Kasumi-1 (cell line): ENCODE results near the gene GJB6.

Experiments
- DNase-seq, 2 experiments: peaks; one replicate each; lab custom pipeline; 2025; lab: John Stamatoyannopoulos, UW

GJB6 gene

DNA sequence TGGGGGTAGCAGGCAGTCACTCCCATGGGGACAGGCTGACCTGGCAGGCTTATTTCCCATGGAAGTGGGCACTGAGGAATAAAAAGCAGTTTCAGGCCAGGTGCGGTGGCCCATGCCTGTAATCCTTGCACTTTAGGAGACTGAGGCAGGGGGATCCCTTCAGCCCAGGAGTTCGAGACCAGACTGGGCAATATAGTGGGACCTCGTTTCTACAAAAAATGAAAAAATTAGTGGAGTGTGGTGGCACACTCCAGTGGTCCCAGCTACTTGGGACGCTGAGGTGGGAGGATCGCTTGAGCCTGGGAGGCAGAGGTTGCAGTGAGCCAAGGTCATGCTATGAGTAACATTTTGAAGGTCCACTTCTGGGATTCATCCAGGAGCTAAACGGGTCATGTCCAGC, 45.3 kb downstream of the GJB6 start:
- DNase-seq, result no peak

DNA sequence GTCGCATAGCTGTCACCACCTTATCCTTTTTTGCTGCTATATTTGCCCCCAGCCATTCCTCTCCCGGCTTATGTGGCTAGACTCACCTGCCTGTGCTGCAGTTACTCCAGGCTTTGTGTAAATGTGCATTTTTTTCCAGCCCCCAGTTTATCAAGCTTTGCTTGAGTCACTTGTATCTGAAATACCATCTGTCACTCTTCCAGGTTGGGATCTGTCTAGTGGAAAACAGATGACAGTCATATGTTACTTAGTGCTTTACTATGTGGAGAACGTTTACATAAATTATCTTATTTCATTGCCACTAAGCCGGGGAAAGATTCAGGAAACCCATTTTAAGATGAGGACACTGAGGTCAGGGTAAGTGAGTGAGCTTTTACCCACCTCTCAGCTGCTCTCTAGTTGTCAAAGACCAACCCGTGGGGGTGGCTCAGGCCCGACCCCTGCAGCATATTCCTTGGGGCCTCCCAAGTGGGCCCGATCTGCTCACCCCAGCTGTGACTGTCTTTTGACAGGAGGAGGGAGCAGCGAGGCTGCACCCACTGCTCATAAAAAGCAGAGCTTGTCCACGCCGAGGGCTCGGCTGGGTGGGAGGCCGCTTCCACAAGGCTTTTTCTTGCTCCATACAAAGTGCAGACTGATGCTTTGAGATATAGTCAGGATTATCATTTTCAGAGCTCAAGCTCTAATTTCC, 46.6 kb downstream of the GJB6 start:
- no peak for DNase-seq

DNA sequence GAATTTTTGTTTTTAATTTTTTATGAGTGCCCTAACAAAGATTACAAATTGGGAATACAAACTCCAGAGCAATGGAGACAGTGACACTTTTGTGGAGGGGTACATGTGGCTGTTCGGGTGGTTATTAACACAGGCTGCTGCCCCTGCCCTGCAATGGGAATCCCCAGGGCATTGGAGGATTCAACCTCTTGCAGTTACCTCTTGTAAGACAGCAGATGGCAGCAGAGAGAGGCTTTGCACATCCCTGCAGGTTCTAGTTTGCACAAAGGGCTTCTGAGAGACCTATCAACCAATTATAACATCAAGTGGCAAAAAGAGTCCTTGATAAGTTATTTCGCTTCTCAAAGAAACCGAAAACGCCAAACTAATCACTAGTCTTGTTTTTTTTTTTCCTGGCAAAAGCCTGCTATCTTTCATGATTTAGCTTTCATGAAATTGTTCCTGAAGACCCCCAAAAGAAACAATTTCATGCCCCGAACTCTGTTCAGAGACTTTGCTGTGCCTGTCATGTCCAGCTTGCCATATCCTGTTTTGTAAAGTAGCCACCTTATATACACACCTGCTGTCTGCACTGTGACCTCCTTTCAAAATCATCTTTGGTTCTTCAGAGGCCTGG, 49.8 kb downstream of the GJB6 start:
- DNase-seq, result peak; percentile 63 to 66

DNA sequence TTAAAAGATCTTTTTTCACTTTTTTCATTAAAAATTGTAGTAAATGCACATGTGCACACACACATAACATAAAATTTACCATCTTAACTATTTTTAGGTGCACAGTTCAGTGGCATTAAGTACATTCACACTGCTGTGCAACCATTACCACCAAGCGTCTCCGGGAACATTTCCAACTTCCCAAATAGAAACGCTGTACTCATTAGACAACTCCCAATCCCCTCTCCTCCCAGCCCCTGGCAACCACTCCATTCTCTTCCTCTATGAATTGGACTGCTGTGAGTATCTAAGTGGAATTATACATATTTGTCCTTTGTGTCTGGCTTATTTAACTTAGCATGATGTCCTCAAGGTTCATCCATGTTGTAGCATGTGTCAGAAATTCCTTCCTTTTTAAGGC, 50.9 kb downstream of the GJB6 start:
- no peak for DNase-seq

- DNase-seq, result no peak
Observed at GRCh38 chr13:20178156-20178555, 54.0 kb downstream of the GJB6 start.

DNA sequence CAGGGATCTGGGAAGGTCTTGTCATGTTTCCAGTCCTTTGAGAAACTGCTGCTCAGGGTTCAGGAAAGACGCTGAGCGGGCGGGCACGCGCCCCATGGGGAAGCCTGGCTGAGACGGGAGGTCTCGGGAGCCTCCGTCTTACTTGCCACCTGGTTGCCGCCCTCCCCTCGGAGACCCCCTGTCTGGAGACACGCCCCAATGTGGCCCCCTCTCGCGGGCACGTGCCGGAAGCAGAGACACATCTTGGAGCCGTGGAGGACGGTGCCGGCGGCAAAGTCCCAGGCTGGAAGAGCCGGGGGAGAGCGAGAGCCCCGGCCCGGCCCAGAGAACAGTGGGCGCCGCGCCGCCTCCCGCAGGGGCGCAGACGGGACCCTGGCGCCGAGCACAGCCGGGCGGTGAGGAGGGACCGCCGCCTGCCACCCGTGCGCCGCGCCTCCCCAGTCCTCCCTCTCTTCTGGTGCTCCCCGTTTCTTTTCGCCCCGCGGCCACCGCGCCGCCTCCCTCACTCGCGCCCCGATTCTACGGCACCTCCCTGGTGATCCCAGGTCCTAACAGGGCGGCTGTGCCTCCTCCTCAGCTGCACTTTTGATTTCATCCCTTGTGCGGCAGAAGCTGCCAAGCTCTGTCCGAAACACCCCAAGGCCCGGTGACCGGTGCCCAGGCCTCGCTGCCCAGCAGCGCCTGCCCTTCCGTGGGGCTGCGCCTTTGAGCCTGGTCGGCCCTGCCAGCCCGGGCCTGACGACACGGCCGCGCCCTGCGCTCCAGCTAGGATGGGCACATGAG, 54.9 kb downstream of the GJB6 start:
- DNase-seq, result no peak

GRCh38 chr13:20175907-20176652, 56.0 kb downstream of the GJB6 start:
- DNase-seq, result no peak

GRCh38 chr13:20175406-20175794, 56.7 kb downstream of the GJB6 start:
- DNase-seq, result no peak

DNA sequence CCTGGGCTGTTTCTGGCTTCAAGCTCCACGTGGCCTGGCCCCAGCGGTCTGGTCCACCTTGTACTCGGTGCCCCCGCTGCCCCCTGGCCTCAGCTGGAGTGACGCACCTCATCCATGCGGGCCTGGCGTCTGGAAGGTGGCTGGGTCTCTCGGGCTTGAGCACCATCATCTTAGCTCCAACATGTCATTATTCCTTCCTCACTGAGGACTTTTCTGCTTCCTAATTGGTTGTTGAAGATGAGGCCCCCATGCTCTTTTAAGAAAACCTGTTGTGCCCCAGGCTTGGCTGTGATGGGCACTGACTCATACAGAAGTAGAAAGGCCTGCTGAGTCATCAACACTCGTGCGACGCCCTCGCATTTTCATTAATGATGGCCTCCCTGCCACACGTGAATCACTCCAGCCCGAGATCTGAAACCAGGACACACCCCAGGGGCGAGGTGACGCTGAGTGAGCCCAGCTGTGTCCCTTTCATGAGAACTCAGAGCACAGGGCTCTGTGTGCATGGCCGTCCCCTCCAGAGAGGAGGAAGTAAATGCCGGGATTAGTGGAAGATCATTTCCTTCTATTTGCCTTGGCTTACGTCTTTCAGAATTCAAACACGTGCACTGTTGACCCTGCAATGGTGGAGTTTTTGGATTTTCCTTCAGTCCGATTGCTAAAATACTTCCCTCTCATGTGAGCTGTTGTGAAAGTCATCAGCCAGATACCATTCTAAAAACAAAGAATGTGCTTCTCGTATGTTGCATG, 57.3 kb downstream of the GJB6 start:
- no peak for DNase-seq

- no peak for DNase-seq
Observed at GRCh38 chr13:20173116-20173746, 58.9 kb downstream of the GJB6 start.
